GM12878 (cell line): ENCODE measurements around the gene PPAN. TPM values are rescaled to one million over a fixed set of nuclear protein-coding genes. Genes with fewer than 3 reads are reported as not detected.

ENCODE experiments used
- ATF2 ChIP-seq: IDR thresholded peaks from 2 replicates; pipeline ENCODE4 v1.6.1; 2012; ENCODE audit warnings: low read length, inconsistent platforms
- ATF3 ChIP-seq: IDR thresholded peaks from 2 replicates; pipeline ENCODE4 v1.6.1; 2011; ENCODE audit warnings: low read depth, mild to moderate bottlenecking, low read length, moderate library complexity, borderline replicate concordance; ENCODE audit errors: extremely low read depth
- BMI1 ChIP-seq: fragments of 450-650 bp; IDR thresholded peaks from 2 replicates; pipeline ENCODE4 v1.6.1; 2016; ENCODE audit warnings: mild to moderate bottlenecking, moderate library complexity, borderline replicate concordance
- CBX3 ChIP-seq: fragments of 200-600 bp; sonication (generic); IDR thresholded peaks from 2 replicates; pipeline ENCODE4 v1.6.1; 2016; ENCODE audit warnings: low read depth, borderline replicate concordance
- CREM ChIP-seq: IDR thresholded peaks from 2 replicates; pipeline ENCODE4 v1.6.1; 2014; ENCODE audit warnings: antibody characterized with exemption, low read depth
- EGR1 ChIP-seq, 2 experiments: IDR thresholded peaks; 1 replicate in 1 of 2; 2 replicates in 1 of 2; pipeline ENCODE4 v1.6.1; 2011 to 2012; ENCODE audit warnings: low read depth in 2 of 2, low read length in 2 of 2, borderline replicate concordance in 1 of 2, mild to moderate bottlenecking in 1 of 2, moderate library complexity in 1 of 2
- ETV6 ChIP-seq, 2 experiments: fragments of 450-650 bp in 1 of 2; IDR thresholded peaks in 1 of 2; conservative IDR thresholded peaks in 1 of 2; 2 replicates each; pipeline ENCODE4 v1.6.1; 2014; ENCODE audit warnings: antibody characterized with exemption in 1 of 2, borderline replicate concordance in 1 of 2, low read depth in 1 of 2, mild to moderate bottlenecking in 1 of 2, moderate library complexity in 1 of 2
- FOXK2 ChIP-seq: fragments of 450-650 bp; IDR thresholded peaks from 2 replicates; pipeline ENCODE4 v1.6.1; 2017; ENCODE audit warnings: mild to moderate bottlenecking, moderate library complexity
- HCFC1 ChIP-seq: fragments of 150-350 bp; IDR thresholded peaks from 2 replicates; pipeline ENCODE4 v1.6.1; 2014; ENCODE audit warnings: low read length
- HDAC6 ChIP-seq: fragments of 200-600 bp; sonication (generic); IDR thresholded peaks from one replicate; pipeline ENCODE4 v1.8.0; 2017; ENCODE audit warnings: antibody characterized with exemption; ENCODE audit not compliant: unreplicated experiment
- KAT2A ChIP-seq: conservative IDR thresholded peaks from 2 replicates; pipeline ENCODE4 v1.6.1; 2011; ENCODE audit warnings: low read depth, low read length; ENCODE audit not compliant: control insufficient read depth
- MYB ChIP-seq: fragments of 150-350 bp; IDR thresholded peaks from 2 replicates; pipeline ENCODE4 v1.6.1; 2014; ENCODE audit warnings: mild to moderate bottlenecking, low read depth, low read length, borderline replicate concordance
- PML ChIP-seq: IDR thresholded peaks from 2 replicates; pipeline ENCODE4 v1.6.1; 2012; ENCODE audit warnings: low read length, inconsistent platforms
- PRDM15 ChIP-seq: fragments of 450-650 bp; formaldehyde crosslinking; IDR thresholded peaks from 2 replicates; pipeline ENCODE4 v1.4.0; 2020; ENCODE audit warnings: mild to moderate bottlenecking, moderate library complexity
- RELA ChIP-seq: fragments of 450-650 bp; IDR thresholded peaks from 2 replicates; pipeline ENCODE4 v1.8.0; 2014; ENCODE audit warnings: borderline replicate concordance; ENCODE audit not compliant: partially characterized antibody
- REST ChIP-seq: IDR thresholded peaks from 2 replicates; pipeline ENCODE4 v1.6.1; 2012; ENCODE audit warnings: mild to moderate bottlenecking, low read depth, low read length
- SMC3 ChIP-seq: IDR thresholded peaks from 2 replicates; pipeline ENCODE4 v1.6.1; 2011; ENCODE audit warnings: low read length, improper control_type of control experiment, borderline replicate concordance
- SREBF1 ChIP-seq: IDR thresholded peaks from 2 replicates; pipeline ENCODE4 v1.6.1; 2012; ENCODE audit warnings: mild to moderate bottlenecking, low read length
- TARDBP ChIP-seq: IDR thresholded peaks from 2 replicates; pipeline ENCODE4 v1.6.1; 2016; ENCODE audit warnings: borderline replicate concordance
- polyA plus RNA-seq, 11 experiments: library from polyadenylated mRNA; depleted of rRNA in 4 of 11; unstranded in 6 of 11; stranded (reverse) in 5 of 11; fragments of >200 nt; fragmentation: Nextera tagmentation in 4 of 11; fragmentation: Illumina TruSeq in 1 of 11; extraction: Ambion mirVana in 4 of 11; extraction: Trizol in 1 of 11; gene quantifications; 1 replicate in 1 of 11; 2 replicates in 10 of 11; pipeline versions ENCODE4 v1.2.1 to v1.2.3, GENCODE V29; 2011 to 2016; ENCODE audit warnings: inconsistent platforms in 2 of 11, missing spikeins in 2 of 11, low read depth in 1 of 11
- total RNA-seq, 4 experiments: library from RNA; depleted of rRNA in 3 of 4; stranded (reverse); fragments of >200 nt in 3 of 4; fragmentation: Illumina TruSeq in 1 of 4; extraction: Trizol in 1 of 4; gene quantifications; 2 replicates each; pipeline versions ENCODE4 v1.2.1 to v1.2.3, GENCODE V29; 2013 to 2021

The PPAN gene
- total and polyA plus RNA-seq, 10 of the 15 experiments (the other 5 are each of a cell fraction or from before 2014, with no cell fraction given), result 2.1 to 171 (median 108) TPM

- no peak for TF ChIP-seq PRDM15 (CRISPR knock-in tag)
- TF ChIP-seq ATF2, result peak; percentile 34; the same call in 1 of the 2 replicates
- TF ChIP-seq CBX3, result no peak
- TF ChIP-seq BMI1, result no peak
- TF ChIP-seq MYB, result no peak
- TF ChIP-seq SMC3, result no peak
- TF ChIP-seq ETV6 (conservative IDR thresholded peaks at IDR 0.05 in 1 of 2, IDR thresholded peaks at IDR 0.05 in 1 of 2; ENCODE audit: borderline replicate concordance in 1 of 2, low read depth in 1 of 2), result no peak
- TF ChIP-seq CREM, result no peak
- no peak for TF ChIP-seq RELA
- no peak for TF ChIP-seq EGR1 (IDR thresholded peaks at IDR 0.05; ENCODE audit: borderline replicate concordance in 1 of 2, low read depth in 2 of 2, low read length in 2 of 2)
- no peak for TF ChIP-seq ATF3
- no peak for TF ChIP-seq REST
- no peak for TF ChIP-seq FOXK2
- TF ChIP-seq HDAC6, result no peak
- no peak for TF ChIP-seq KAT2A
- TF ChIP-seq TARDBP, result 0 out of 2 replicates have a peak, but pooled peaks have one; percentile 30
- TF ChIP-seq HCFC1, result no peak
- no peak for TF ChIP-seq SREBF1
- TF ChIP-seq PML, result 0 out of 2 replicates have a peak, but pooled peaks have one; percentile 12
These were observed 10.1 kb downstream of the PPAN start (continued) for GRCh38 chr19:10116085-10116865.
